MG63 (cell line): ENCODE data around the gene LNP1. TPM values are rescaled to one million over a fixed set of nuclear protein-coding genes. Genes with fewer than 3 reads are reported as not detected.

Experiments used
- DNase-seq: peaks from one replicate; pipeline ENCODE4 v3.0.0-alpha.2; 2020
- H3K27me3 ChIP-seq: fragments of 250-450 bp; sonication (Bioruptor Pico); 2 replicates; pipeline ENCODE4 v1.5.1; 2020; ENCODE audit warnings: mild to moderate bottlenecking, moderate library complexity
- H3K36me3 ChIP-seq: fragments of 250-450 bp; sonication (Bioruptor Pico); 2 replicates; pipeline ENCODE4 v1.5.1; 2020; ENCODE audit warnings: mild to moderate bottlenecking, moderate library complexity
- H3K4me3 ChIP-seq: fragments of 250-450 bp; sonication (Bioruptor Pico); 2 replicates; pipeline ENCODE4 v1.5.1; 2020; ENCODE audit warnings: mild to moderate bottlenecking, moderate library complexity
- H3K9me3 ChIP-seq: fragments of 250-450 bp; sonication (Bioruptor Pico); 2 replicates; pipeline ENCODE4 v1.5.1; 2020; ENCODE audit warnings: mild to moderate bottlenecking, moderate library complexity
- total RNA-seq: library from RNA; depleted of rRNA; stranded (reverse); fragments of >200 nt; shearing (Covaris generic); gene quantifications from 2 replicates; pipeline ENCODE4 v1.2.3, GENCODE V29; 2014; ENCODE audit warnings: low replicate concordance

Gene LNP1
- total RNA-seq, 1 experiment from 2014 or later: 3.5 TPM

- DNase-seq: no peak
- H3K9me3 ChIP-seq: peaks cover 20% of the 10 kb centered on the region
- H3K27me3 ChIP-seq: no peaks in the 10 kb centered on the region
- no peak overlapping the region for H3K4me3 ChIP-seq
- peaks cover 91% of the 10 kb centered on the region for H3K36me3 ChIP-seq
Observed at GRCh38 chr3:100386437-100387074, 14.8 kb upstream of the LNP1 start.

- H3K9me3 ChIP-seq: peaks cover 20% of the 10 kb centered on the region
- no peak for DNase-seq
- H3K27me3 ChIP-seq: no peaks in the 10 kb centered on the region
- H3K4me3 ChIP-seq: no peak overlapping the region
- peaks cover 89% of the 10 kb centered on the region for H3K36me3 ChIP-seq
Observed at GRCh38 chr3:100389025-100389424, 12.3 kb upstream of the LNP1 start.

- Histone ChIP-seq H3K9me3 (no peaks in the 10 kb centered on the region), H3K27me3 (no peaks in the 10 kb centered on the region), H3K36me3 (peaks cover 64% of the 10 kb centered on the region), H3K4me3 (no peak overlapping the region)
- DNase-seq: no peak
Observed at GRCh38 chr3:100395679-100396431, 5.5 kb upstream of the LNP1 start.

- Histone ChIP-seq H3K9me3 (no peaks in the 10 kb centered on the region), H3K4me3 (no peak overlapping the region), H3K36me3 (peaks cover 55% of the 10 kb centered on the region), H3K27me3 (no peaks in the 10 kb centered on the region)
- DNase-seq: no peak
Observed at GRCh38 chr3:100396967-100397366, 4.4 kb upstream of the LNP1 start.

- DNase-seq: no peak
- Histone ChIP-seq H3K9me3 (no peaks in the 10 kb centered on the region), H3K36me3 (peaks cover 31% of the 10 kb centered on the region), H3K27me3 (no peaks in the 10 kb centered on the region), H3K4me3 (peak overlapping the region; percentile 78)
Observed at GRCh38 chr3:100399341-100400071, 1.8 kb upstream of the LNP1 start.

- Histone ChIP-seq H3K4me3 (peak overlapping the region; percentile 78), H3K27me3 (no peaks in the 10 kb centered on the region), H3K36me3 (peaks cover 27% of the 10 kb centered on the region), H3K9me3 (peaks cover under 1% of the 10 kb centered on the region; the same call in 1 of the 2 replicates)
- peak; percentile 35 for DNase-seq
Observed at GRCh38 chr3:100400419-100400779, 940 bp upstream of the LNP1 start.

GRCh38 chr3:100401674-100402041 is 319 bp downstream of the LNP1 start:
- peak; percentile 64 for DNase-seq
- H3K4me3 ChIP-seq: peak overlapping the region; percentile 78
- no peaks in the 10 kb centered on the region for H3K27me3 ChIP-seq
- H3K36me3 ChIP-seq: peaks cover 25% of the 10 kb centered on the region
- H3K9me3 ChIP-seq: peaks cover 4% of the 10 kb centered on the region

GRCh38 chr3:100402256-100402655 is 917 bp downstream of the LNP1 start:
- Histone ChIP-seq H3K36me3 (peaks cover 24% of the 10 kb centered on the region), H3K27me3 (no peaks in the 10 kb centered on the region), H3K9me3 (peaks cover 8% of the 10 kb centered on the region), H3K4me3 (peak overlapping the region; percentile 78)
- no peak for DNase-seq

GRCh38 chr3:100402891-100403290 is 1.6 kb downstream of the LNP1 start:
- Histone ChIP-seq H3K9me3 (peaks cover 13% of the 10 kb centered on the region), H3K27me3 (no peaks in the 10 kb centered on the region), H3K4me3 (peak overlapping the region; percentile 78), H3K36me3 (peaks cover 22% of the 10 kb centered on the region)
- DNase-seq: no peak

GRCh38 chr3:100403362-100404249 is 2.3 kb downstream of the LNP1 start:
- Histone ChIP-seq H3K36me3 (peaks cover 18% of the 10 kb centered on the region), H3K4me3 (peak overlapping the region; percentile 78), H3K9me3 (peaks cover 15% of the 10 kb centered on the region), H3K27me3 (no peaks in the 10 kb centered on the region)
- peak; percentile 35 for DNase-seq

- Histone ChIP-seq H3K9me3 (peaks cover 16% of the 10 kb centered on the region), H3K27me3 (no peaks in the 10 kb centered on the region), H3K36me3 (peaks cover 16% of the 10 kb centered on the region), H3K4me3 (no peak overlapping the region)
- DNase-seq: no peak
Observed at GRCh38 chr3:100404250-100404548, 2.9 kb downstream of the LNP1 start.

- no peak for DNase-seq
- Histone ChIP-seq H3K9me3 (peaks cover 16% of the 10 kb centered on the region), H3K4me3 (no peak overlapping the region), H3K27me3 (no peaks in the 10 kb centered on the region), H3K36me3 (peaks cover 13% of the 10 kb centered on the region)
Observed at GRCh38 chr3:100407164-100407563, 5.8 kb downstream of the LNP1 start.

- Histone ChIP-seq H3K27me3 (no peaks in the 10 kb centered on the region), H3K36me3 (peaks cover 13% of the 10 kb centered on the region), H3K4me3 (no peak overlapping the region), H3K9me3 (peaks cover 16% of the 10 kb centered on the region)
- DNase-seq: no peak
Observed at GRCh38 chr3:100407977-100408532, 6.7 kb downstream of the LNP1 start.

- Histone ChIP-seq H3K27me3 (no peaks in the 10 kb centered on the region), H3K36me3 (peaks cover 11% of the 10 kb centered on the region), H3K9me3 (peaks cover 12% of the 10 kb centered on the region; the same call in 1 of the 2 replicates), H3K4me3 (no peak overlapping the region)
- DNase-seq: no peak
Observed at GRCh38 chr3:100411091-100411982, 10.0 kb downstream of the LNP1 start.

- Histone ChIP-seq H3K4me3 (no peak overlapping the region), H3K9me3 (peaks cover 2% of the 10 kb centered on the region; the same call in 1 of the 2 replicates), H3K36me3 (peaks cover under 1% of the 10 kb centered on the region), H3K27me3 (no peaks in the 10 kb centered on the region)
- DNase-seq: no peak
Observed at GRCh38 chr3:100412912-100413590, 11.7 kb downstream of the LNP1 start.
